ENCODE measurements around the gene FAM180A.

The FAM180A gene

GRCh38 chr7:135715055-135715522, 33.5 kb downstream of the FAM180A start:
- in situ Hi-C loops (cut with HindIII; ENCODE audit: low sequenced_read_pairs) = no loop called here

GRCh38 chr7:135714534-135715009, 34.0 kb downstream of the FAM180A start:
- in situ Hi-C loops (cut with HindIII; ENCODE audit: low sequenced_read_pairs) = no loop called here

- in situ Hi-C loops (cut with HindIII; ENCODE audit: low sequenced_read_pairs) = no loop called here
These were observed 34.7 kb downstream of the FAM180A start for GRCh38 chr7:135713836-135714470.

GRCh38 chr7:135712796-135713195, 35.8 kb downstream of the FAM180A start:
- in situ Hi-C loops (cut with HindIII; ENCODE audit: low sequenced_read_pairs) = no loop called here

GRCh38 chr7:135712182-135712782, 36.3 kb downstream of the FAM180A start:
- in situ Hi-C loops (cut with HindIII; ENCODE audit: low sequenced_read_pairs) = no loop called here

GRCh38 chr7:135711139-135711469, 37.5 kb downstream of the FAM180A start:
- in situ Hi-C loops (cut with HindIII; ENCODE audit: low sequenced_read_pairs) = no loop called here

- in situ Hi-C loops (cut with HindIII; ENCODE audit: low sequenced_read_pairs) = no loop called here
These were observed 38.0 kb downstream of the FAM180A start for GRCh38 chr7:135710417-135711138.

GRCh38 chr7:135709508-135709907, 39.1 kb downstream of the FAM180A start:
- in situ Hi-C loops (cut with HindIII; ENCODE audit: low sequenced_read_pairs) = no loop called here

- in situ Hi-C loops (cut with HindIII; ENCODE audit: low sequenced_read_pairs) = no loop called here
These were observed 40.6 kb downstream of the FAM180A start for GRCh38 chr7:135708041-135708440.

- in situ Hi-C loops (cut with HindIII; ENCODE audit: low sequenced_read_pairs) = no loop called here
These were observed 41.0 kb downstream of the FAM180A start for GRCh38 chr7:135707570-135707966.

- in situ Hi-C loops (cut with HindIII; ENCODE audit: low sequenced_read_pairs) = no loop called here
These were observed 41.6 kb downstream of the FAM180A start for GRCh38 chr7:135706858-135707569.

GRCh38 chr7:135706038-135706742, 42.4 kb downstream of the FAM180A start:
- in situ Hi-C loops (cut with HindIII; ENCODE audit: low sequenced_read_pairs) = no loop called here

- in situ Hi-C loops (cut with HindIII; ENCODE audit: low sequenced_read_pairs) = no loop called here
These were observed 43.9 kb downstream of the FAM180A start for GRCh38 chr7:135704698-135705097.

GRCh38 chr7:135704074-135704473, 44.5 kb downstream of the FAM180A start:
- in situ Hi-C loops (cut with HindIII; ENCODE audit: low sequenced_read_pairs) = no loop called here

- in situ Hi-C loops (cut with HindIII; ENCODE audit: low sequenced_read_pairs) = no loop called here
These were observed 51.1 kb downstream of the FAM180A start for GRCh38 chr7:135697276-135698049.

GRCh38 chr7:135693558-135693957, 55.1 kb downstream of the FAM180A start:
- in situ Hi-C loops (cut with HindIII; ENCODE audit: low sequenced_read_pairs) = loop anchor here (5.0 kb wide), 2 partner anchors 36 to 49 kb away; no protein-coding TSS in a partner anchor

- in situ Hi-C loops (cut with HindIII; ENCODE audit: low sequenced_read_pairs) = loop anchor here (5.0 kb wide), 2 partner anchors 35 to 50 kb away; no protein-coding TSS in a partner anchor
These were observed 56.0 kb downstream of the FAM180A start for GRCh38 chr7:135692606-135693005.

GRCh38 chr7:135692055-135692454, 56.6 kb downstream of the FAM180A start:
- in situ Hi-C loops (cut with HindIII; ENCODE audit: low sequenced_read_pairs) = loop anchor here (5.0 kb wide), 2 partner anchors 35 to 50 kb away; no protein-coding TSS in a partner anchor

GRCh38 chr7:135690566-135690965, 58.0 kb downstream of the FAM180A start:
- in situ Hi-C loops (cut with HindIII; ENCODE audit: low sequenced_read_pairs) = loop anchor here (5.0 kb wide), 2 partner anchors 33 to 52 kb away; no protein-coding TSS in a partner anchor

- in situ Hi-C loops (cut with HindIII; ENCODE audit: low sequenced_read_pairs) = no loop called here
These were observed 61.1 kb downstream of the FAM180A start for GRCh38 chr7:135687466-135687865.
